Lower leg skin (tissue), 3 donors: ENCODE measurements around the gene C1orf87.

Experiments
- CTCF ChIP-seq, 3 donors: fragments of 450-650 bp; IDR thresholded peaks; one replicate each; pipeline ENCODE4 v1.5.1; 2016; ENCODE audit warnings: antibody characterized with exemption in 3 of 3, mild to moderate bottlenecking in 3 of 3, moderate library complexity in 2 of 3
- POLR2A ChIP-seq, 2 donors: fragments of 450-650 bp; IDR thresholded peaks; one replicate each; pipeline ENCODE4 v1.6.1; 2016 to 2017; ENCODE audit warnings: antibody characterized with exemption in 2 of 2, mild to moderate bottlenecking in 1 of 2, moderate library complexity in 1 of 2

- TF ChIP-seq CTCF (IDR thresholded peaks at IDR 0.05) = no peak
- no peak for TF ChIP-seq POLR2A (IDR thresholded peaks at IDR 0.05)
Measured at GRCh38 chr1:59945790-59946189, 127.8 kb downstream of the C1orf87 start.
